H1 (cell line): ENCODE results near the gene STEAP4. TPM values are rescaled to one million over a fixed set of nuclear protein-coding genes. Genes with fewer than 3 reads are reported as not detected.

Experiments
- CTCF ChIP-seq, 3 experiments: IDR thresholded peaks; 1 replicate in 2 of 3; 2 replicates in 1 of 3; pipeline versions ENCODE4 v1.5.1 to v1.6.1; 2011; ENCODE audit warnings: low read length in 3 of 3, mild to moderate bottlenecking in 3 of 3, inconsistent platforms in 2 of 3, low read depth in 1 of 3, moderate library complexity in 1 of 3; ENCODE audit not compliant: insufficient read depth in 1 of 3; ENCODE audit errors: control extremely low read depth in 1 of 3
- polyA plus RNA-seq, 7 experiments: library from polyadenylated mRNA; depleted of rRNA in 3 of 7; stranded (reverse) in 5 of 7; unstranded in 2 of 7; fragments of >200 nt in 5 of 7; fragments of 200-250 nt in 2 of 7; gene quantifications; 1 replicate in 5 of 7; 2 replicates in 1 of 7; 4 replicates in 1 of 7; pipeline versions ENCODE4 v1.2.1 to v1.2.3, GENCODE V29; 2011 to 2013; ENCODE audit warnings: missing spikeins in 2 of 7, mixed read lengths in 2 of 7
- total RNA-seq: library from RNA; stranded (reverse); fragmentation: NEBNext Ultra II Directional; extraction: Animal tissue kit (Norgen Biotek cat#: 25700); gene quantifications from 2 replicates; pipeline ENCODE4 v1.2.1, GENCODE V29; 2021

STEAP4 gene
- total and polyA plus RNA-seq, 2 of the 8 experiments (the other 6 are each of a cell fraction or from before 2014, with no cell fraction given), result under 0.01 TPM; not detected in 1

- no peak for TF ChIP-seq CTCF (IDR thresholded peaks at IDR 0.05; ENCODE audit: control extremely low read depth in 1 of 3, insufficient read depth in 1 of 3, low read depth in 1 of 3, low read length in 3 of 3)
Observed at GRCh38 chr7:88350118-88350517, 43.4 kb upstream of the STEAP4 start (continued).
